ENCODE measurements around the gene VCAM1.

- no peak for TF ChIP-seq CTCF (IDR thresholded peaks at IDR 0.05)
- TF ChIP-seq POLR2A (IDR thresholded peaks at IDR 0.05): no peak
- TF ChIP-seq EP300 (IDR thresholded peaks at IDR 0.05): no peak
These were observed 50.5 kb downstream of the VCAM1 start for GRCh38 chr1:100769906-100770646.
